PC-9 (cell line): ENCODE results near the gene SCN1A. TPM values are rescaled to one million over a fixed set of nuclear protein-coding genes. Genes with fewer than 3 reads are reported as not detected.

Source experiments
- BruUV-seq: library from RNA; stranded (reverse); fragments of 400-500 nt; replicated peaks from 2 replicates; lab custom pipeline; 2021; lab: Mats Ljungman, UMichigan
- CTCF ChIA-PET: fragments of 300-600 bp; sonication (Branson Sonifier 250); formaldehyde crosslinking; loops from one replicate; lab custom pipeline; 2022; ENCODE audit warnings: antibody characterized with exemption; lab: Charles Lee
- POLR2A ChIA-PET: fragments of 300-600 bp; sonication (Branson Sonifier 250); formaldehyde crosslinking; loops from one replicate; lab custom pipeline; 2022; ENCODE audit warnings: antibody characterized with exemption; ENCODE audit not compliant: unreplicated experiment; lab: Charles Lee
- DNase-seq, 2 experiments: peaks; one replicate each; pipeline versions ENCODE4 v3.0.0 to v3.0.0-alpha.2; 2015 to 2022; ENCODE audit warnings: mixed read lengths in 1 of 2
- H2AFZ ChIP-seq: fragments of 200-600 bp; sonication (generic); 2 replicates; pipeline ENCODE4 v1.8.1; 2017; ENCODE audit warnings: antibody characterized with exemption
- H3F3A ChIP-seq: fragments of 200-600 bp; sonication (generic); 2 replicates; pipeline ENCODE4 v1.8.1; 2017; ENCODE audit warnings: antibody characterized with exemption, mild to moderate bottlenecking, low read depth; ENCODE audit not compliant: insufficient read depth
- H3K27ac ChIP-seq: fragments of 200-600 bp; sonication (generic); 2 replicates; pipeline ENCODE4 v1.6.1; 2016; ENCODE audit warnings: mixed run types
- H3K27me3 ChIP-seq: fragments of 200-600 bp; sonication (generic); 2 replicates; pipeline ENCODE4 v1.6.1; 2016; ENCODE audit warnings: low read depth, mixed run types; ENCODE audit not compliant: insufficient read depth
- H3K36me3 ChIP-seq: fragments of 200-600 bp; sonication (generic); 2 replicates; pipeline ENCODE4 v1.6.1; 2016; ENCODE audit warnings: low read depth, mixed run types
- H3K4me1 ChIP-seq: fragments of 200-600 bp; sonication (generic); replicated peaks from 2 replicates; pipeline ENCODE4 v1.6.1; 2016; ENCODE audit warnings: mixed run types; ENCODE audit not compliant: insufficient read depth
- H3K4me2 ChIP-seq: fragments of 200-600 bp; sonication (generic); 2 replicates; pipeline ENCODE4 v1.6.1; 2017; ENCODE audit warnings: mixed run types
- H3K4me3 ChIP-seq: fragments of 200-600 bp; sonication (generic); 2 replicates; pipeline ENCODE4 v1.6.1; 2016; ENCODE audit warnings: mixed run types
- H3K79me2 ChIP-seq: fragments of 200-600 bp; sonication (generic); 2 replicates; pipeline ENCODE4 v1.6.1; 2017; ENCODE audit warnings: low read depth, mixed run types
- H3K9me2 ChIP-seq: fragments of 200-600 bp; sonication (generic); 2 replicates; pipeline ENCODE4 v1.8.1; 2017; ENCODE audit warnings: mild to moderate bottlenecking; ENCODE audit not compliant: insufficient read depth
- H3K9me3 ChIP-seq: fragments of 200-600 bp; sonication (generic); 2 replicates; pipeline ENCODE4 v1.8.1; 2016; ENCODE audit warnings: low read depth; ENCODE audit not compliant: insufficient read depth
- H4K20me1 ChIP-seq: fragments of 200-600 bp; sonication (generic); 2 replicates; pipeline ENCODE4 v1.8.1; 2017; ENCODE audit not compliant: insufficient read depth
- EZH2 ChIP-seq: fragments of 200-600 bp; sonication (generic); IDR thresholded peaks from 2 replicates; pipeline ENCODE4 v1.8.0; 2017; ENCODE audit warnings: antibody characterized with exemption, low read depth
- intact Hi-C: fragments of 100-400 bp; cut with micrococcal nuclease; formaldehyde crosslinking; loops from one replicate; pipeline ENCODE4 v1.10.0; 2022; ENCODE audit not compliant: unreplicated experiment
- total RNA-seq: library from RNA; stranded (reverse); gene quantifications from 2 replicates; pipeline ENCODE4 v1.2.3, GENCODE V29; 2021
- TF ChIP-seq, protein P1 (sequence below): fragments of 200-600 bp; sonication (generic); conservative IDR thresholded peaks from 2 replicates; pipeline ENCODE4 v1.6.1; 2017; ENCODE audit warnings: mixed run types, antibody characterized with exemption, mild to moderate bottlenecking, moderate library complexity

The SCN1A gene
- total RNA-seq, 1 experiment from 2014 or later = not detected

DNA sequence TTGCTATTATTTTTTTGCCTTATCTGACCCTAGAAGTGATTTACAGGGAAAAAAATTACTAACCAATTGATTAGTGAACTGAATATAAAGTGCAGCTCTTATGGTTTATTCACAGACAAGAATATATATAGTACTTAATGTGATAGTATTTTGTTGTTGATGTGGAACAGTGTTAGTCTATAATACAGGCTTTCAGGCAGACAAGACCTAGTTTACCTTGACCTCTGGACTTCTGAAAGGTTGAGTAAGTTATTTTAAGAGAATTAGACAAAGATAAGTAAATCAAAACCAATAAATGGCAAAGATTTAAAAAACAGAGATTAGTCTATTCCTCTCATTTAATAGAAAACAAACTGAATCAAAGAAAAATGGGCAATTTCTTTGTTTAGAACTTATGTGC, 46.0 kb downstream of the SCN1A start:
- Histone ChIP-seq H3K36me3 (no peaks in the 10 kb centered on the region), H2AFZ (no peak overlapping the region), H3K27ac (no peak overlapping the region), H3K4me3 (no peak overlapping the region), H3K9me3 (no peaks in the 10 kb centered on the region), H4K20me1 (no peaks in the 10 kb centered on the region), H3F3A (no peaks in the 10 kb centered on the region), H3K27me3 (no peaks in the 10 kb centered on the region), H3K4me2 (no peak overlapping the region), H3K4me1 (no peaks in the 10 kb centered on the region), H3K79me2 (no peaks in the 10 kb centered on the region), H3K9me2 (no peaks in the 10 kb centered on the region)
- ChIA-PET POLR2A (no interaction called here), CTCF (no interaction called here)
- no peak for TF ChIP-seq EZH2
- TF ChIP-seq, protein P1, sequence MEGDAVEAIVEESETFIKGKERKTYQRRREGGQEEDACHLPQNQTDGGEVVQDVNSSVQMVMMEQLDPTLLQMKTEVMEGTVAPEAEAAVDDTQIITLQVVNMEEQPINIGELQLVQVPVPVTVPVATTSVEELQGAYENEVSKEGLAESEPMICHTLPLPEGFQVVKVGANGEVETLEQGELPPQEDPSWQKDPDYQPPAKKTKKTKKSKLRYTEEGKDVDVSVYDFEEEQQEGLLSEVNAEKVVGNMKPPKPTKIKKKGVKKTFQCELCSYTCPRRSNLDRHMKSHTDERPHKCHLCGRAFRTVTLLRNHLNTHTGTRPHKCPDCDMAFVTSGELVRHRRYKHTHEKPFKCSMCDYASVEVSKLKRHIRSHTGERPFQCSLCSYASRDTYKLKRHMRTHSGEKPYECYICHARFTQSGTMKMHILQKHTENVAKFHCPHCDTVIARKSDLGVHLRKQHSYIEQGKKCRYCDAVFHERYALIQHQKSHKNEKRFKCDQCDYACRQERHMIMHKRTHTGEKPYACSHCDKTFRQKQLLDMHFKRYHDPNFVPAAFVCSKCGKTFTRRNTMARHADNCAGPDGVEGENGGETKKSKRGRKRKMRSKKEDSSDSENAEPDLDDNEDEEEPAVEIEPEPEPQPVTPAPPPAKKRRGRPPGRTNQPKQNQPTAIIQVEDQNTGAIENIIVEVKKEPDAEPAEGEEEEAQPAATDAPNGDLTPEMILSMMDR = no peak
- BruUV-seq = no TSS peak
- intact Hi-C loops = no loop called here
- DNase-seq = no peak

DNA sequence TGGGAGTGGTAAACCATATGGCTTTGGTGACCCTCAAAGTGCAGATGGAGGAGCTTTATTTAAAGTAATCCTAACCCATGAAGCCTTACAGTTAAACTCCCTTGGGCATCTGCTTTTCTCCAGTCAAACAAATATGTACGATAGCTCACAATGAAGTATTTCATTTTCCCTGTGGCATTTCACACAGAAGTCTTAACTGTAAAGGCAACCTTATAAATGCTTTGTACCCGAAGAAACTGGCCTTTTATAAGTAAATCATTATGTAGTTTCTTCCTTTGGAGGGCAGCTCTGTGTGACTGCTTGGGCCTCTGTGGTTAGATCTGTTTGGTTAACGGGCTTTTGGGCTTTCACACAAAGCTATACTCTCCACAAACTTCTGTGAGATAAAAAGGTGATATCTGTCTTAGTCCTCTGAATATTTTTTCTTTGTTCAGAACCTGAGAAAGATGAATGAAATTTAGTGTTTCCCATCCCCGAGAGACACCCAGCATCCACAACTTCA, 46.6 kb downstream of the SCN1A start:
- intact Hi-C loops = no loop called here
- no TSS peak for BruUV-seq
- ChIA-PET CTCF (no interaction called here), POLR2A (no interaction called here)
- Histone ChIP-seq H4K20me1 (no peaks in the 10 kb centered on the region), H3K9me3 (no peaks in the 10 kb centered on the region), H3K9me2 (no peaks in the 10 kb centered on the region), H3K4me2 (no peak overlapping the region), H3K27me3 (no peaks in the 10 kb centered on the region), H3F3A (no peaks in the 10 kb centered on the region), H3K27ac (no peak overlapping the region), H3K4me1 (no peaks in the 10 kb centered on the region), H2AFZ (no peak overlapping the region), H3K4me3 (no peak overlapping the region), H3K79me2 (no peaks in the 10 kb centered on the region), H3K36me3 (no peaks in the 10 kb centered on the region)
- TF ChIP-seq, protein P1 = no peak
- TF ChIP-seq EZH2 = no peak
- DNase-seq = no peak

DNA sequence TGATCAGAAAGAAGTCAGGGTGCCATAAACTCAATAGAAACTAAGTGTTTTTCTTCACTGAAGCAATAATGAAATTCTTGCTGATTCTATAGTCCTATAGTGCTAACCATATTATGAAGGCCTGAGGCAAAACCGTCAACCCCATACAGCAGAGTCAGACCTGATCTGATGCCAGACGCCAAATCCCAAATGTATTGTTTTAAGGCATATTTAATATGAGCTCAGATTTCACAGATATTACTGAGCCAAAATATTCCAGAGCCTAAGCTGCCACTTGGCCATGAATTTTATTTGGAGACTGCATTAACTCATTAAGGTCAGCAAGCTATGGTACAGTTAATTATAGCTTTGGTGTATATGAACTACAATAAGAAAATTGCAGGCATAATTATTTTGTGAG, 53.4 kb downstream of the SCN1A start:
- no peaks in the 10 kb centered on the region for H3K36me3 ChIP-seq
- H3K79me2 ChIP-seq = no peaks in the 10 kb centered on the region
- no peaks in the 10 kb centered on the region for H4K20me1 ChIP-seq
- no TSS peak for BruUV-seq
- no peak overlapping the region for H2AFZ ChIP-seq
- intact Hi-C loops = no loop called here
- H3K4me2 ChIP-seq = no peak overlapping the region
- ChIA-PET POLR2A (no interaction called here), CTCF (no interaction called here)
- no peaks in the 10 kb centered on the region for H3K9me2 ChIP-seq
- no peaks in the 10 kb centered on the region for H3K27me3 ChIP-seq
- DNase-seq = no peak
- no peaks in the 10 kb centered on the region for H3F3A ChIP-seq
- TF ChIP-seq EZH2 = no peak
- TF ChIP-seq, protein P1 = no peak
- H3K27ac ChIP-seq = no peak overlapping the region
- no peaks in the 10 kb centered on the region for H3K4me1 ChIP-seq
- H3K9me3 ChIP-seq = no peaks in the 10 kb centered on the region
- no peak overlapping the region for H3K4me3 ChIP-seq
